B cell (primary cell): Measurements from ENCODE around the gene C20orf144. TPM values are rescaled to one million over a fixed set of nuclear protein-coding genes. Genes with fewer than 3 reads are reported as not detected.

ENCODE experiments used
- ATAC-seq: fragments of 200-7000 bp; cut with Tn5 transposase; one replicate; pipeline ENCODE4 v1.10.0; 2021; ENCODE audit warnings: low read depth, mild to moderate bottlenecking, moderate number of reproducible peaks, moderate library complexity
- CTCF ChIA-PET: fragments of 350-600 bp; sonication (Branson Sonifier 250); formaldehyde crosslinking; loops from one replicate; lab custom pipeline; 2021; ENCODE audit warnings: antibody characterized with exemption, inconsistent platforms; lab: Charles Lee
- POLR2A ChIA-PET: fragments of 350-600 bp; sonication (Branson Sonifier 250); formaldehyde crosslinking; loops from one replicate; lab custom pipeline; 2021; ENCODE audit warnings: antibody characterized with exemption; lab: Charles Lee
- DNase-seq: peaks from one replicate; pipeline ENCODE4 v3.0.0; 2013
- H2AFZ ChIP-seq: 2 replicates; pipeline ENCODE4 v1.6.1; 2012; ENCODE audit warnings: mild to moderate bottlenecking, low read depth, low read length; ENCODE audit not compliant: insufficient read depth, poor library complexity, severe bottlenecking
- H3K27ac ChIP-seq, 2 donors: 1 replicate in 1 of 2; 2 replicates in 1 of 2; pipeline ENCODE4 v1.5.1; 2012 to 2013; ENCODE audit warnings: low read length in 2 of 2, mild to moderate bottlenecking in 2 of 2, moderate library complexity in 1 of 2
- H3K27me3 ChIP-seq, 4 experiments: fragments of 200-600 bp in 1 of 4; sonication (generic) in 1 of 4; replicated peaks in 1 of 4; 1 replicate in 2 of 4; 2 replicates in 2 of 4; pipeline versions ENCODE4 v1.6.1 to v1.7.0; 2013 to 2016; ENCODE audit warnings: low read length in 3 of 4, mild to moderate bottlenecking in 2 of 4, mixed read lengths in 1 of 4, moderate library complexity in 1 of 4; ENCODE audit not compliant: insufficient read depth in 4 of 4, control insufficient read depth in 3 of 4; ENCODE audit errors: control extremely low read depth in 1 of 4
- H3K36me3 ChIP-seq, 2 experiments: replicated peaks in 1 of 2; 1 replicate in 1 of 2; 2 replicates in 1 of 2; pipeline versions ENCODE4 v1.6.1 to v1.7.1; 2013; ENCODE audit warnings: low read length in 1 of 2; ENCODE audit not compliant: insufficient read depth in 2 of 2, control insufficient read depth in 1 of 2; ENCODE audit errors: control extremely low read depth in 1 of 2, extremely low read depth in 1 of 2
- H3K4me1 ChIP-seq, 2 donors: fragments of 200-600 bp in 1 of 2; sonication (generic) in 1 of 2; 1 replicate in 1 of 2; 2 replicates in 1 of 2; pipeline versions ENCODE4 v1.5.1 to v1.6.1; 2013 to 2017; ENCODE audit warnings: low read length in 2 of 2; ENCODE audit not compliant: control insufficient read depth in 2 of 2, insufficient read depth in 2 of 2
- H3K4me2 ChIP-seq: replicated peaks from 2 replicates; pipeline ENCODE3; 2012; ENCODE audit warnings: mild to moderate bottlenecking, low read depth, low read length; ENCODE audit not compliant: poor library complexity, severe bottlenecking
- H3K4me3 ChIP-seq, 5 experiments: fragments of 200-600 bp in 1 of 5; sonication (generic) in 1 of 5; 1 replicate in 3 of 5; 2 replicates in 2 of 5; pipeline versions ENCODE4 v1.5.1 to v1.7.0; 2011 to 2016; ENCODE audit warnings: low read length in 4 of 5, mild to moderate bottlenecking in 4 of 5, low read depth in 2 of 5, control low read depth in 1 of 5, moderate library complexity in 1 of 5; ENCODE audit not compliant: insufficient read depth in 1 of 5; ENCODE audit errors: control extremely low read depth in 1 of 5, extremely low read depth in 1 of 5
- H3K79me2 ChIP-seq: fragments of 200-600 bp; sonication (generic); one replicate; pipeline ENCODE4 v1.6.0; 2016; ENCODE audit warnings: low read length; ENCODE audit not compliant: control insufficient read depth, insufficient read depth
- H3K9ac ChIP-seq: fragments of 200-600 bp; sonication (generic); 2 replicates; pipeline ENCODE4 v1.6.1; 2017; ENCODE audit warnings: mild to moderate bottlenecking, low read length, moderate library complexity
- H3K9me3 ChIP-seq, 3 donors: one replicate each; pipeline versions ENCODE4 v1.6.1 to v1.7.1; 2013; ENCODE audit warnings: low read length in 2 of 3; ENCODE audit not compliant: control insufficient read depth in 2 of 3, insufficient read depth in 1 of 3; ENCODE audit errors: control extremely low read depth in 1 of 3
- H4K20me1 ChIP-seq: 2 replicates; pipeline ENCODE4 v1.6.0; 2012; ENCODE audit warnings: mild to moderate bottlenecking, low read length; ENCODE audit not compliant: insufficient read depth, control insufficient read depth, poor library complexity, severe bottlenecking
- H3K27ac Mint-ChIP-seq: one replicate; pipeline ENCODE4 v1.8.0; 2021; ENCODE audit warnings: mixed read lengths
- H3K27me3 Mint-ChIP-seq: one replicate; pipeline ENCODE4 v1.8.0; 2021; ENCODE audit warnings: mixed read lengths
- H3K4me1 Mint-ChIP-seq: one replicate; pipeline ENCODE4 v1.8.0; 2021; ENCODE audit warnings: mixed read lengths
- H3K4me3 Mint-ChIP-seq: one replicate; pipeline ENCODE4 v1.8.0; 2021; ENCODE audit warnings: mixed read lengths
- H3K9me3 Mint-ChIP-seq: one replicate; pipeline ENCODE4 v1.8.0; 2022; ENCODE audit warnings: mixed read lengths; ENCODE audit not compliant: insufficient read depth
- CTCF ChIP-seq: fragments of 200-600 bp; IDR thresholded peaks from one replicate; pipeline ENCODE4 v1.8.0; 2022; ENCODE audit warnings: antibody characterized with exemption, mild to moderate bottlenecking
- EZH2 ChIP-seq: IDR thresholded peaks from 2 replicates; pipeline ENCODE4 v1.6.1; 2012; ENCODE audit warnings: borderline replicate concordance, low read depth, mild to moderate bottlenecking, moderate library complexity, low read length; ENCODE audit not compliant: insufficient read depth, poor library complexity, severe bottlenecking
- WGBS: methylation state at CpG from one replicate; pipeline ENCODE4 v1.1.5; 2013; ENCODE audit warnings: missing lambda C conversion rate; ENCODE audit not compliant: insufficient coverage; 5-methylcytosine and 5-hydroxymethylcytosine counted together
- intact Hi-C: fragments of 100-400 bp; cut with micrococcal nuclease; formaldehyde crosslinking; loops from one replicate; pipeline ENCODE4 v1.10.0; 2022
- polyA plus RNA-seq: library from polyadenylated mRNA; depleted of rRNA; stranded (reverse); fragments of >200 nt; gene quantifications from 2 replicates; pipeline ENCODE4 v1.2.3, GENCODE V29; 2012
- total RNA-seq, 2 donors: library from RNA; stranded (reverse); fragments of 120-200 nt in 1 of 2; gene quantifications; 1 replicate in 1 of 2; 2 replicates in 1 of 2; pipeline versions ENCODE4 v1.2.3 to v1.2.4, GENCODE V29; 2013 to 2022

The C20orf144 gene
- total and polyA plus RNA-seq, 2 donors (not counting 1 experiment from before 2014, with no cell fraction given), result 0.27 to 0.44 TPM

- H3K9ac ChIP-seq, result no peak overlapping the region
- Mint-ChIP-seq H3K4me3 (no peak overlapping the region), H3K9me3 (no peaks in the 10 kb centered on the region), H3K27ac (no peak overlapping the region), H3K27me3 (no peaks in the 10 kb centered on the region), H3K4me1 (no peaks in the 10 kb centered on the region)
- H2AFZ ChIP-seq, result no peak overlapping the region
- POLR2A ChIA-PET, result interaction anchor here (0.6 kb wide), 1 partner anchor 174 kb away, joined by 3 read pairs; no protein-coding TSS in a partner anchor
- CTCF ChIA-PET, result no interaction called here
- H3K4me2 ChIP-seq, result no peak overlapping the region
- WGBS, result 97% methylated on average over 13 of the region's 13 CpGs
- H3K27ac ChIP-seq, result no peak overlapping the region
- no peaks in the 10 kb centered on the region for H3K4me1 ChIP-seq
- no peaks in the 10 kb centered on the region for H4K20me1 ChIP-seq
- no peaks in the 10 kb centered on the region for H3K9me3 ChIP-seq
- TF ChIP-seq CTCF (no peak), EZH2 (no peak)
- intact Hi-C loops, result no loop called here
- DNase-seq, result no peak
- no peak overlapping the region for H3K4me3 ChIP-seq
- ATAC-seq, result no peak
- H3K79me2 ChIP-seq, result no peaks in the 10 kb centered on the region
- H3K27me3 ChIP-seq, result no peaks in the 10 kb centered on the region
- H3K36me3 ChIP-seq, result peaks cover 0 to 63% of the 10 kb centered on the region in 2 experiments
These were observed 21.8 kb upstream of the C20orf144 start for GRCh38 chr20:33640287-33640686.

DNA sequence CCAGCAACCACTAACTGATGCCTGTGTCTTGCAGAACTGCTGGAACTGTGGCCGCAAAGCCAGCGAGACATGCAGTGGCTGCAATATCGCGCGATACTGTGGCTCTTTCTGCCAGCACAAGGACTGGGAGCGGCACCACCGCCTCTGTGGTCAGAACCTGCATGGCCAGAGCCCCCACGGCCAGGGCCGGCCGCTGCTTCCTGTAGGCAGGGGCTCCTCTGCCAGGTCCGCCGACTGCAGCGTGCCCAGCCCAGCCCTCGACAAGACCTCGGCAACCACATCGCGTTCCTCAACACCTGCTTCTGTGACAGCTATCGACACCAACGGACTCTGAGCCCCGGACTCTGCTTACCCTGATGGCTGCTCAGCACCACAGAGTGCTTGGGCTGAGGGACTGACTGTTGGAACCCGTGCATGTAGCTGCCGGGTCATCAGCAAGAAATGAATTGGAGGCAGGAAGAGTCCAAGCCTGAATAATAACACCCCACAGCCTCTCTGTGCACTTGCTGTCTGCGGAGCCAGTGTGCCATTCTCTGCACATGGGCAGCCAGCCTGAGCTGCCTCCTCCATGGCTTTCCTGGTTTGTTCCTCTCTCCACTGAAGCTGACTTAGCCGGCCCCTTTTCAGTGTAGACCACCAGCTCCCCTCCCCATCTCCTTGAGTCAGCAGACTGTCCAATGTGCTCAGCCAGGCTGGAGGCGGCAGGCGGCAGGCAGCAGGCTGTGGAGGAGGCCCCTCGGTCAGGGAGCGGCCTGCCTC is 17.6 kb upstream of the C20orf144 start:
- intact Hi-C loops, result no loop called here
- Histone ChIP-seq H4K20me1 (no peaks in the 10 kb centered on the region), H3K27ac (no peak overlapping the region), H3K4me3 (no peak overlapping the region), H3K9me3 (no peaks in the 10 kb centered on the region), H3K4me2 (no peak overlapping the region), H3K4me1 (no peaks in the 10 kb centered on the region), H3K9ac (no peak overlapping the region), H2AFZ (no peak overlapping the region), H3K36me3 (peaks cover 0 to 48% of the 10 kb centered on the region in 2 experiments), H3K27me3 (no peaks in the 10 kb centered on the region), H3K79me2 (no peaks in the 10 kb centered on the region)
- ChIA-PET CTCF (interaction anchor here (0.7 to 1.2 kb wide), 2 partner anchors 23 to 187 kb away, joined by 4 read pairs; no protein-coding TSS in a partner anchor), POLR2A (no interaction called here)
- DNase-seq, result no peak
- H3K27ac Mint-ChIP-seq, result no peak overlapping the region
- TF ChIP-seq EZH2 (no peak), CTCF (no peak)
- no peaks in the 10 kb centered on the region for H3K9me3 Mint-ChIP-seq
- ATAC-seq, result no peak
- peaks cover 4% of the 10 kb centered on the region for H3K4me1 Mint-ChIP-seq
- WGBS, result 98% methylated on average over 28 of the region's 28 CpGs
- no peak overlapping the region for H3K4me3 Mint-ChIP-seq
- H3K27me3 Mint-ChIP-seq, result no peaks in the 10 kb centered on the region
